ENCODE measurements around the gene CAPN11. TPM values are rescaled to one million over a fixed set of nuclear protein-coding genes. Genes with fewer than 3 reads are reported as not detected.

The CAPN11 gene
- total RNA-seq, 1 donor from 2014 or later: not detected

- no peak for TF ChIP-seq CTCF (conservative IDR thresholded peaks at IDR 0.05; ENCODE audit: low read depth, low read length)
- no peak for DNase-seq (ENCODE audit: low read depth)
- H3K4me3 ChIP-seq (ENCODE audit: low read depth, low read length): no peak overlapping the region
Measured at GRCh38 chr6:44166591-44167184, 8.1 kb downstream of the CAPN11 start.

GRCh38 chr6:44167567-44167966, 8.9 kb downstream of the CAPN11 start:
- H3K4me3 ChIP-seq (ENCODE audit: low read depth, low read length): no peak overlapping the region
- no peak for TF ChIP-seq CTCF (conservative IDR thresholded peaks at IDR 0.05; ENCODE audit: low read depth, low read length)
- no peak for DNase-seq (ENCODE audit: low read depth)

DNA sequence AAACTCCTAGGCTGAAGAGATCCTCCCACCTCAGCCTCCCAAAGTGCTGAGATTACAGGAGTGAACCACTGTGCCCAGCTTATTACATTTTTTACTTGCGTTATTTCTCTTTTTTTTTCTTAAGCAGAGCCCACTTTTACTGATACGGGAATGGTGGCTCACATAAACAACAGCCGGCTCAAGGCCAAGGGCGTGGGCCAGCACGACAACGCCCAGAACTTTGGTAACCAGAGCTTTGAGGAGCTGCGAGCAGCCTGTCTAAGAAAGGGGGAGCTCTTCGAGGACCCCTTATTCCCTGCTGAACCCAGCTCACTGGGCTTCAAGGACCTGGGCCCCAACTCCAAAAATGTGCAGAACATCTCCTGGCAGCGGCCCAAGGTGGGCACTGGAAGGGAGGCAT, 10.5 kb downstream of the CAPN11 start:
- DNase-seq (ENCODE audit: low read depth): no peak
- TF ChIP-seq CTCF (conservative IDR thresholded peaks at IDR 0.05; ENCODE audit: low read depth, low read length): no peak
- H3K4me3 ChIP-seq (ENCODE audit: low read depth, low read length): no peak overlapping the region

DNA sequence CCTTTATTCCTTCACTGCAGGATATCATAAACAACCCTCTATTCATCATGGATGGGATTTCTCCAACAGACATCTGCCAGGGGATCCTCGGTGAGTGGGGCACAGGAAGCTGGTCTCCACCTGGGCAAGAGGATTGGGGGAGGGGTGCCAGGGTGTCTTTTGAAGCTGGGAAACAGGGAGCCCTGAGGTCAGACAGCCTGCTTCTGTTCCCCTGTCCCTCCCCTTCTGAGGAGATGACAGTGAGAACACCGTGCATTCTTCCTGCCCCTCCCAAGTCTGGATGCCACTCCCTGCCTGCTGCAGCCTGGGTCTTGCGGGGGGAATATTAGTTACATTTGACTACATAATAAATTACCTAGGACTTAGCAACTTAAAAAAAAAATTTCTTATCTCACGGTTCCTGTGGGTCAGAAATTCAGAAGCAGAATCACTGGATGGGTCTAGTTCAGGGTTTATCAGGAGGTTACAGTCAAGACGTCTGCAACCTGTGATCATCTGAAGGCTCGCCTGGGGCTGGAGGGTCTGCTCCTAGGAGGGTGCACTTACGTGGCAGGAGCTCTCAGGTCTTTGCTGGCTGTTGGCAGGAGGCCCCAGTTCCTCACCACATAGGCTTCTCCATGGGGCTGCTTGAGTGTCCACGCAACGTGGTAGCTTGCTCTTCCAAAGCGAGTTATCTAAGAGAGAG, 11.4 kb downstream of the CAPN11 start:
- no peak for TF ChIP-seq CTCF (conservative IDR thresholded peaks at IDR 0.05; ENCODE audit: low read depth, low read length)
- DNase-seq (ENCODE audit: low read depth): no peak
- H3K4me3 ChIP-seq (ENCODE audit: low read depth, low read length): no peak overlapping the region

GRCh38 chr6:44171899-44172546, 13.4 kb downstream of the CAPN11 start:
- DNase-seq (ENCODE audit: low read depth): no peak
- TF ChIP-seq CTCF (conservative IDR thresholded peaks at IDR 0.05; ENCODE audit: low read depth, low read length): no peak
- no peak overlapping the region for H3K4me3 ChIP-seq (ENCODE audit: low read depth, low read length)

DNA sequence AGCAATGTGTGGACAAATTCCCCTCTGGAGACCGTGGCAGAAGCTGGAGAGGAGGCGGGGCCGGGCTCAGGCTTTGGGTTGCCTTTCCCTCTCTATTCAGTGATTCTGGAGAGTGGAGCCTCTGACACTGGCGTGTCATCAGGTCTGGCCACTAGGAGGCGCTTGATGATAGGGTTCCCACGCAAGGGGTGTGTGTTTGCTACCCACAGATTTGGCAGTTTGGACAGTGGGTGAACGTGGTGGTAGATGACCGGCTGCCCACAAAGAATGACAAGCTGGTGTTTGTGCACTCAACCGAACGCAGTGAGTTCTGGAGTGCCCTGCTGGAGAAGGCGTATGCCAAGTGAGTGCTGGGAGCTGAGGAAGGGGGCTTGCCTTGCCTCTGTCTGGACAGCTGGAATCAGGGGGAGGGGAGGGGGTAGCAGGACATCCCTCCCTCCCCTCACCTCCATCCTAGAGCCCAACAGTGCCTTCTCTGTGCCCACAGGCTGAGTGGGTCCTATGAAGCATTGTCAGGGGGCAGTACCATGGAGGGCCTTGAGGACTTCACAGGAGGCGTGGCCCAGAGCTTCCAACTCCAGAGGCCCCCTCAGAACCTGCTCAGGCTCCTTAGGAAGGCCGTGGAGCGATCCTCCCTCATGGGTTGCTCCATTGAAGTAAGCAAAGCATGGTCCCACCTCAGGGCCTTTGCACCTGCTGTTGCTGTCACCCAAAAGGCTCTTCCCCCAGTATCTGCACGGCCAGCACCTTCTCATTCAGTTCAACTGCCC, 14.3 kb downstream of the CAPN11 start:
- no peak overlapping the region for H3K4me3 ChIP-seq (ENCODE audit: low read depth, low read length)
- peak; percentile 98 for TF ChIP-seq CTCF (conservative IDR thresholded peaks at IDR 0.05; ENCODE audit: low read depth, low read length)
- peak; percentile 64 for DNase-seq (ENCODE audit: low read depth)

Data from epithelial cell of proximal tubule (primary cell).